Mucosa of rectum (tissue), 2 donors: ENCODE data around the gene TRPV2.

Source experiments
- H3K27ac ChIP-seq, 2 donors: one replicate each; pipeline ENCODE4 v1.7.0; 2013; ENCODE audit warnings: inconsistent platforms in 2 of 2, low read depth in 2 of 2, low read length in 2 of 2
- H3K27me3 ChIP-seq, 2 donors: one replicate each; pipeline ENCODE4 v1.7.0; 2013; ENCODE audit warnings: low read length in 2 of 2; ENCODE audit not compliant: control insufficient read depth in 2 of 2, insufficient read depth in 2 of 2
- H3K36me3 ChIP-seq, 2 donors: one replicate each; pipeline ENCODE4 v1.7.0; 2013; ENCODE audit warnings: low read length in 2 of 2; ENCODE audit not compliant: control insufficient read depth in 2 of 2, insufficient read depth in 2 of 2
- H3K4me1 ChIP-seq, 2 donors: one replicate each; pipeline ENCODE4 v1.7.0; 2013; ENCODE audit warnings: low read length in 2 of 2, mild to moderate bottlenecking in 1 of 2; ENCODE audit not compliant: control insufficient read depth in 2 of 2, insufficient read depth in 2 of 2
- H3K4me3 ChIP-seq, 2 donors: one replicate each; pipeline ENCODE4 v1.7.0; 2013; ENCODE audit warnings: low read length in 2 of 2
- H3K9ac ChIP-seq, 2 donors: one replicate each; pipeline ENCODE4 v1.7.0; 2013; ENCODE audit warnings: low read length in 2 of 2, low read depth in 1 of 2, mild to moderate bottlenecking in 1 of 2
- H3K9me3 ChIP-seq, 2 donors: one replicate each; pipeline ENCODE4 v1.7.0; 2013; ENCODE audit warnings: low read length in 2 of 2; ENCODE audit not compliant: control insufficient read depth in 2 of 2
- donor health status: healthy.
- donor health status: Normal muscosa, but diverticular disease.

The TRPV2 gene

DNA sequence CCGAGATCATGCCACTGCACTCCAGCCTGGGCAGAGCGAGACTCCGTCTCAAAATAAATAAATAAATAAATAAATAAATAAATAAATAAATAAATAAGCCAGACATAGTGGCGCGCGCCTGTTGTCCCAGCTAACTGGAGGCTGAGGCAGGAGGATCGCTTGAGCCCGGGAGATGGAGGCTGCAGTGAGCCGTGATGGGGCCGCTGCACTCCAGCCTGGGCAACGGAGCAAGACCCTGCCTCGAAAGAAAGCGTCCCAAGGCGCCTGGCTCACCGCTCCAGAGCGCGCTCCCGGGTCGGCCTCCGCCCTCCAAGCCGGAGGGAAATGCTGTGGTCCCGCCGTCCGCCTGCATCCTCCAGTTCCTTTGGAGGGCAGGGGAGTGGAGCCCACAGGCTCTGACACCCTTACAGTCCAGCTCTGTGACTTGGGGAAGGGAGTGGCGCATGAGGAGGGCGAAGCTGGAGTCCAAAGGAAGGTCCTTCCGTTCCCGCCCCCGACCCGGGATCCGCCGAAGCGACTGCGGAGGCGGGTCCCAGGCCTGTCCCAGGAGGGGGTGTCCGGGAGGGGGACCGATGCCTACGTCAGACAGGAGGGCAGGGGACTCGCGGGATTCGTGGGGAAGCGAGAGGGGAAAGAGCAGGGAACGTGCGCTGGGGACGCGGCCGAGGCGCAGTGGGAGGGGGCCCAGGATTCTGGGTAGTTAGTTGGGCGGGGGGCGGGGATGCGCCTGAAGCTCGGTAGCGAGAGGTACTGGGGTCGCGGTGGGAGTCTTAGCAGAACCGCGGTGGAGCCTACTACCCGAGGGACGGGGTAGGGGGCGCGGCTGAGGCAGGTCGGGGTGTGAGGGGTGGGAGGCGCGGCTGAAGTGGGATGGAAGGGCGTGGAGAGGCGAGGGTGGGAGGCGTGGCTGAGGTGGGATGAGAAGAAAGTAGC is 8.4 kb upstream of the TRPV2 start:
- no peaks in the 10 kb centered on the region for H3K27me3 ChIP-seq
- H3K36me3 ChIP-seq, result no peaks in the 10 kb centered on the region
- H3K27ac ChIP-seq, result peak overlapping the region in 1 of 2 donors; percentile 43
- peak overlapping the region; percentile 64 to 67 for H3K4me3 ChIP-seq
- peak overlapping the region; percentile 24 to 64 for H3K9ac ChIP-seq
- H3K9me3 ChIP-seq, result no peaks in the 10 kb centered on the region
- H3K4me1 ChIP-seq, result peaks cover 2 to 5% of the 10 kb centered on the region in 2 donors

DNA sequence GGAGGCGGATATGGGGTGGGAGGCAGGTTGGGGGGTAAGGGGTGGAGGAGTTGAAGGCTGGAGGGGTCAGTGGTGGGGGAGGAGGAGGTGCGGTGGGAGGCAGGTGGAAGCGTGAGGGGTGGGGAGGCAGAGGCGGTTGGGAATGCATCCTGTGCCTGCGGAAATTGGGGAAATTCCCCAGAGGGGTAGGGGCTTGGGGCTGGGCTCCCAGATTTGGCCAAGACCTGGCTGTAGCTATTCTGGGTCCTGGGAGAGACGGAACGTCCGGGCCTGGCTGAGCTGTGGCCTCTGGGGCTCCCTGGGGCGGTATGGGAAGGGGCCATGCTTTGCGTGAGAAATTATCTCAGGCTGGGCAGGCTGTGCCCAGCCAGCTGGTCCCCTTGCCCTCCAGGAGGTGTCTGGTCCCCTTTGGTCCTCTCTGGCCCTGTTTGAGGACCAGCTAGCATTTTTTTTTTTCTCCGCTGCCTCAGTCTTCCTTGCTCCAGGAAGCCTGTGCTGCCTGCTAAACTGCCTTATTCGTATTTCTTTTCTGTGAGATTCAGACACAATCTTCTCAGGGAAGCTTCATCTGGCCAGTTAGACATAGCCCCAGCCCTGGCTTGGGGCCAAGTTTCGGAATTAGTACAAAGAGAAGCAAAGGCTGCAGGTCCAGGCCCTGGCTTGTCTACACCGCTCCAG is 7.3 kb upstream of the TRPV2 start:
- Histone ChIP-seq H3K4me3 (peak overlapping the region in 1 of 2 donors; percentile 20), H3K9ac (peak overlapping the region in 1 of 2 donors; percentile 1)

DNA sequence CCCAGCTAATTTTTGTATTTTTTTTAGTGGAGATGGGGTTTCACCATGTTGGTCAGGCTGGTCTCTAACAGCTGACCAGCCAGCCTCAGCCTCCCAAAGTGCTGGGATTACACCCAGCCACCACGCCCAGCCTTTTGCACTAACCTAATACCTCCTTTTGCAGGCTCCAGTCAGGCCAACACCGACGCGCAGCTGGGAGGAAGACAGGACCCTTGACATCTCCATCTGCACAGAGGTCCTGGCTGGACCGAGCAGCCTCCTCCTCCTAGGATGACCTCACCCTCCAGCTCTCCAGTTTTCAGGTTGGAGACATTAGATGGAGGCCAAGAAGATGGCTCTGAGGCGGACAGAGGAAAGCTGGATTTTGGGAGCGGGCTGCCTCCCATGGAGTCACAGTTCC is 2.0 kb downstream of the TRPV2 start:
- Histone ChIP-seq H3K36me3 (peaks cover 0 to 6% of the 10 kb centered on the region in 2 donors), H3K27me3 (no peaks in the 10 kb centered on the region), H3K4me1 (peaks cover 15 to 27% of the 10 kb centered on the region in 2 donors), H3K4me3 (no peak overlapping the region), H3K9ac (no peak overlapping the region), H3K27ac (no peak overlapping the region), H3K9me3 (no peaks in the 10 kb centered on the region)

More for the DNA sequence above, 7.3 kb upstream of the TRPV2 start:
- Histone ChIP-seq H3K9me3 (no peaks in the 10 kb centered on the region), H3K4me1 (peaks cover 2 to 5% of the 10 kb centered on the region in 2 donors), H3K36me3 (no peaks in the 10 kb centered on the region), H3K27ac (peak overlapping the region; percentile 9 to 11), H3K27me3 (no peaks in the 10 kb centered on the region)

DNA sequence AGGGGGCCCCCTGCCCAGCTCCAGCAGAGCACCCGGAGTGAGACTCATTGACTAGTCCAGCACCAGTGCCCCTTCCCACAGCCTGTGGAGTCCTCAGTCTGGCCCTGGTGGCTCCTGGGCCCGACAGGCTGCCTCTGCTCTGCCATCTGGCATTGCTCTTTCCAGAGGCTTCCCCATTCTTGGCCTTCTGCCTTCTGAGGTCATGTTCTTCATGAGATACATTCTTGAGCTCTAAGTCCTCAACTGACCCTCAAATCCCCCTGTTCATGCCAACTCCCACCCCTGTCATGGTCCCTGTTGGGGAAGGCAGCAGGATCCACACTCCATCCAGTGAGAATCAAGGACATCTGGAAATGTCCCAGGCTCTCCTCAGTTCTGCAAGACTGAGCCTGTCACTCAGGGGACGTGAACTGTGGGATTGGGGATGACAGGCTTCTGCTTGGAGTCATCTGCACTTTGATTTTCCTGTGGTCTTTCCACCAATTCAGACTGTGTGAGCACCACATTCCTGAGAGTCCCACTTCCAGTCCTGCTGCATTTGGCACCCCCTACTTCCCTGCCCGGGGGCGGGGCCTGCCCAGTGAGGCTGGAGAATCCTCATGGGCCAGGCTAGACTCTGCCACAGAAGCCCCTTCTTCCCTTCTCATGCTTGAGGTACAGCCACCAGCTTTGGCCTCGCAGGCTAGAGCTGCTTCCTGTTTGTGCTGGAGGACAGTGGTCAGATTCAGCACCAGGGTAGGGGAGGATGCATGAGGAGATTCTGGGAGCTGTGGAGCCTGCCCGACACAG is 2.7 kb downstream of the TRPV2 start:
- Histone ChIP-seq H3K4me1 (peaks cover 15 to 27% of the 10 kb centered on the region in 2 donors), H3K9me3 (no peaks in the 10 kb centered on the region), H3K36me3 (peaks cover 0 to 10% of the 10 kb centered on the region in 2 donors), H3K27ac (peak overlapping the region; percentile 48 to 70), H3K4me3 (no peak overlapping the region), H3K9ac (no peak overlapping the region), H3K27me3 (no peaks in the 10 kb centered on the region)

DNA sequence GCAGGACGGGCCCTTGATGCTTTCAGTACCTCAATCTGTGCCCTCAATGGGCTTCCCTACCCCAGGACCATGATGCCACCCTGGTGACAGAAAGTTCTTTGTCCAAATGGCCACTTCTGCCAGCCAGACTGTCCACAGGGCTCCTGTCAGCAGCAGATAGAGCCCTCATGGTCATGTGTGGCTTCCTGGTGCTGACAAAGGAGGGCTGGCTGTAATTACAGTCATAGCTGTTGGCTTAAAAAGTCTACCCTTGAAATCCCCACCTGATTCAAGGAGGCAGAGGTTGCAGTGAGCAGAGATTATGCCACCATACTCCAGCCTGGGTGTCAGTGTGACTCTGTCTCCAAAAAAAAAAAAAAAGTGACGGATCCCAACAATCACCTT is 3.3 kb downstream of the TRPV2 start:
- H3K9me3 ChIP-seq, result no peaks in the 10 kb centered on the region
- H3K4me3 ChIP-seq, result no peak overlapping the region
- peak overlapping the region; percentile 48 to 70 for H3K27ac ChIP-seq
- H3K9ac ChIP-seq, result no peak overlapping the region
- peaks cover 15 to 27% of the 10 kb centered on the region in 2 donors for H3K4me1 ChIP-seq
- peaks cover 3 to 14% of the 10 kb centered on the region in 2 donors for H3K36me3 ChIP-seq
- H3K27me3 ChIP-seq, result no peaks in the 10 kb centered on the region

DNA sequence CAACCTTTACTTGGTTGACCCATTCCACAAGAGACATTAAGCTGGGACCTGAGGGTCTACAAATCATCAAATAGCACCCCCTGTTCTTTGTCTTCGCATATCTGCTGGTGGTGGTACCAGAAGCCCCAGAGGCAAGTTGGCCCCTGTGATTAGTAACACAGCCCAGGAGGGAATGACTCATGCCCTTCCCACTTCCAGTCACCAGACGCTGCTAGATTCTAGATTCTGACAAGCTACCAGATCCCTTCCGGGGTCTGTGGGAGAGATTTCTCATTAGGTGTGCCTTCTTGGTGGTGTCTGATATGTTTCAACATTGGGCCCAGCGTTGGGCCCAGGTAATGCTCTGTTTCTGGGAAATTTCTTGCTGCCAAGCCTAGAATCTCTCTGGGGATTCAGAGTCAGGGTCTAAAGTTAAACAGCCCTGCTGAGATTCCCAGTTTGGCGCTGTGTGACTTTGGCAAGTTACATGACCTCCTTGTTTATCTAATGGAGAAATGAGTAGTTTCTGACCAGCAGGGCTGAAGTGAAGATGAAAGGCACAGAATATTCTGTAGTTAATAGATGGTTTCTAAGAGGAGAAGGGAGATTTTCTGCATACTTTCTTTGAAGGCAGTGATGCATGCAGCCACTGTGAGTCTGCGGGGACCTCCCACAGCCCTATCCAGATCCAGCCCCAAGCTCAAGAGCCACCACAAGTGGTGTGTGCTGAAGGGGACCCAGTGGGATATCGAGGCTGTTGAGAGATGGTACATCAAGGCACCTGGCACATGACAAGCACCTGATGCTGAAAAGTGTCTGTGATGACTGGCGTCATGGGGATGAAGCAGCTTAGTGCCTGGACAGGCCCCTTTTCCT is 3.9 kb downstream of the TRPV2 start:
- Histone ChIP-seq H3K27ac (peak overlapping the region; percentile 67 to 70), H3K36me3 (peaks cover 3 to 14% of the 10 kb centered on the region in 2 donors), H3K9ac (no peak overlapping the region), H3K4me3 (no peak overlapping the region), H3K27me3 (no peaks in the 10 kb centered on the region), H3K9me3 (no peaks in the 10 kb centered on the region), H3K4me1 (peaks cover 15 to 27% of the 10 kb centered on the region in 2 donors)

DNA sequence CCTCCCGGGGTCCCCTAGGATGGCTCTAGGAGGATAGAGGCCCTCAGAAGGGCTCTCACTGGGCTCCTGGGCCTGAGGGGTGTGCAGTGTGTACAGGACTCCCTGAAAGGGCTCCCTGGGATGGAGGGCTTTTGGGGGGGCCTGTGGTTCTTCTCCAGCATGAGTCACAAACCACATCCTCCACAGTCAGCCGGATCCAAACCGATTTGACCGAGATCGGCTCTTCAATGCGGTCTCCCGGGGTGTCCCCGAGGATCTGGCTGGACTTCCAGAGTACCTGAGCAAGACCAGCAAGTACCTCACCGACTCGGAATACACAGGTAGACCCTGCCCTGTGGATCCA is 4.5 kb downstream of the TRPV2 start:
- H3K27me3 ChIP-seq, result no peaks in the 10 kb centered on the region
- H3K4me3 ChIP-seq, result no peak overlapping the region
- H3K27ac ChIP-seq, result peak overlapping the region; percentile 67 to 70
- H3K36me3 ChIP-seq, result peaks cover 3 to 14% of the 10 kb centered on the region in 2 donors
- no peaks in the 10 kb centered on the region for H3K9me3 ChIP-seq
- H3K4me1 ChIP-seq, result peaks cover 15 to 27% of the 10 kb centered on the region in 2 donors
- no peak overlapping the region for H3K9ac ChIP-seq

DNA sequence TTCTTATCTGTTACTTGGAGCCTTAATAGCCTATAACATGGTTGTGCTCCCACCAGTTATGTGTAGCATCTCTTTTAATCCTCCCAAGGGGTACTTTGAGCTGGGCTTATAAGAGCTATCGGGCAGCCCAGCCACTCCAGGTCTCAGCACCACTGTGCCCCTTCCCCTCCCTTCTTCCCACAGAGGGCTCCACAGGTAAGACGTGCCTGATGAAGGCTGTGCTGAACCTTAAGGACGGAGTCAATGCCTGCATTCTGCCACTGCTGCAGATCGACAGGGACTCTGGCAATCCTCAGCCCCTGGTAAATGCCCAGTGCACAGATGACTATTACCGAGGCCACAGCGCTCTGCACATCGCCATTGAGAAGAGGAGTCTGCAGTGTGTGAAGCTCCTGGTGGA is 7.0 kb downstream of the TRPV2 start:
- peaks cover 13 to 16% of the 10 kb centered on the region in 2 donors for H3K4me1 ChIP-seq
- H3K27ac ChIP-seq, result no peak overlapping the region
- peaks cover 3 to 14% of the 10 kb centered on the region in 2 donors for H3K36me3 ChIP-seq
- no peak overlapping the region for H3K9ac ChIP-seq
- H3K9me3 ChIP-seq, result no peaks in the 10 kb centered on the region
- H3K27me3 ChIP-seq, result no peaks in the 10 kb centered on the region
- no peak overlapping the region for H3K4me3 ChIP-seq

DNA sequence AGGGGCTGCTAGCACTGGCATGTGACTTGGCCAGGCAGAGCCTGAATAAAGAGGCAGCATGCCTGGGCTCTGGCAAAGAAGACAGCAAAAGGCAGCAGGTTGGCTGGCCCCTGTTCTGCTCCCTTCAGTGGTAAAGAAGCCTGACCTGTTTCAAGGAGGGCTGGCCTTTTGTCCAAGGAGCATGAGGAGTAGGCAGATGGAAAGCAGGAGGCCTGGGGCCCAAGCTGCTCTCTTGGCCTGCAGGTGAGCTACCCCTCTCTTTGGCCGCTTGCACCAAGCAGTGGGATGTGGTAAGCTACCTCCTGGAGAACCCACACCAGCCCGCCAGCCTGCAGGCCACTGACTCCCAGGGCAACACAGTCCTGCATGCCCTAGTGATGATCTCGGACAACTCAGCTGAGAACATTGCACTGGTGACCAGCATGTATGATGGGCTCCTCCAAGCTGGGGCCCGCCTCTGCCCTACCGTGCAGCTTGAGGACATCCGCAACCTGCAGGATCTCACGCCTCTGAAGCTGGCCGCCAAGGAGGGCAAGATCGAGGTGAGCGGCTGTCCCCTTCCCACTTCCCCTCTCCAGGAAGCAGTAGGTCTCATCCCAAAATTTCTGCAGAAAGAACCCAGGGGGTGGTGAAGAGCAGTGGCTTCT is 8.0 kb downstream of the TRPV2 start:
- H3K4me1 ChIP-seq, result peaks cover 7 to 8% of the 10 kb centered on the region in 2 donors
- peaks cover 3 to 13% of the 10 kb centered on the region in 2 donors for H3K36me3 ChIP-seq
- no peak overlapping the region for H3K9ac ChIP-seq

More for the DNA sequence above, 8.0 kb downstream of the TRPV2 start:
- H3K27me3 ChIP-seq, result no peaks in the 10 kb centered on the region
- H3K27ac ChIP-seq, result no peak overlapping the region
- no peak overlapping the region for H3K4me3 ChIP-seq
- no peaks in the 10 kb centered on the region for H3K9me3 ChIP-seq
